Brain microvascular endothelial cell (primary cell): ENCODE measurements around the gene NFAM1.

Experiments
- DNase-seq: peaks from one replicate; pipeline ENCODE4 v3.0.0-alpha.2; 2020
- H3K27ac ChIP-seq: fragments of 250-450 bp; sonication (Bioruptor Pico); 2 replicates; pipeline ENCODE4 v1.5.1; 2020; ENCODE audit warnings: mild to moderate bottlenecking, moderate library complexity
- H3K27me3 ChIP-seq: fragments of 250-450 bp; sonication (Bioruptor Pico); replicated peaks from 2 replicates; pipeline ENCODE4 v1.5.1; 2020; ENCODE audit warnings: mild to moderate bottlenecking
- H3K36me3 ChIP-seq: fragments of 250-450 bp; sonication (Bioruptor Pico); replicated peaks from 2 replicates; pipeline ENCODE4 v1.5.1; 2020; ENCODE audit warnings: mild to moderate bottlenecking
- H3K4me3 ChIP-seq: 2 replicates; pipeline ENCODE4 v1.5.1; 2011; ENCODE audit warnings: low read depth, mild to moderate bottlenecking, control low read depth, low read length, moderate library complexity
- CTCF ChIP-seq: IDR thresholded peaks from 2 replicates; pipeline ENCODE4 v1.5.1; 2011; ENCODE audit warnings: low read depth, mild to moderate bottlenecking, moderate library complexity, low read length, control low read depth, inconsistent platforms; ENCODE audit errors: missing control alignments
- in situ Hi-C: cut with HindIII; loops from 2 replicates; pipeline ENCODE4 v1.10.0; 2017; ENCODE audit warnings: low sequenced_read_pairs, low pct_ligation_motif_present

The NFAM1 gene

GRCh38 chr22:42401535-42402334, 30.5 kb downstream of the NFAM1 start:
- Histone ChIP-seq H3K36me3 (no peaks in the 10 kb centered on the region), H3K27ac (no peak overlapping the region), H3K4me3 (no peak overlapping the region), H3K27me3 (peaks cover 5% of the 10 kb centered on the region)
- in situ Hi-C loops: no loop called here
- no peak for DNase-seq
- TF ChIP-seq CTCF: no peak

GRCh38 chr22:42400811-42401534, 31.2 kb downstream of the NFAM1 start:
- no peak for DNase-seq
- Histone ChIP-seq H3K27me3 (peaks cover 5% of the 10 kb centered on the region), H3K36me3 (no peaks in the 10 kb centered on the region), H3K27ac (no peak overlapping the region), H3K4me3 (no peak overlapping the region)
- in situ Hi-C loops: no loop called here
- no peak for TF ChIP-seq CTCF

- TF ChIP-seq CTCF: no peak
- no peak for DNase-seq
- H3K27me3 ChIP-seq: peaks cover 2% of the 10 kb centered on the region
- no peaks in the 10 kb centered on the region for H3K36me3 ChIP-seq
- in situ Hi-C loops: no loop called here
- H3K27ac ChIP-seq: no peak overlapping the region
- H3K4me3 ChIP-seq: no peak overlapping the region
Observed at GRCh38 chr22:42399315-42400271, 32.6 kb downstream of the NFAM1 start.

GRCh38 chr22:42397332-42398249, 34.6 kb downstream of the NFAM1 start:
- no peak for TF ChIP-seq CTCF
- Histone ChIP-seq H3K27me3 (peaks cover 2% of the 10 kb centered on the region), H3K36me3 (no peaks in the 10 kb centered on the region), H3K4me3 (no peak overlapping the region), H3K27ac (no peak overlapping the region)
- DNase-seq: no peak
- in situ Hi-C loops: no loop called here
